A204.1 (cell line): ENCODE results near the gene USP36.
"Not testable (repeated sequence)": the region's sequence is repeated elsewhere in the genome, so short reads cannot be mapped to it uniquely, and the experiment has no call there.

Experiments
- FAIRE-seq: peaks from 2 replicates; lab custom pipeline; 2012; peaks lifted over from hg19 to GRCh38; lab: Jason Lieb, UNC

USP36 gene

GRCh38 chr17:78789663-78790181 lies 50.9 kb downstream of the USP36 start:
- no peak for FAIRE-seq

- no peak for FAIRE-seq
These were observed 51.4 kb downstream of the USP36 start for GRCh38 chr17:78789149-78789662.

- no peak for FAIRE-seq
These were observed 52.2 kb downstream of the USP36 start for GRCh38 chr17:78788451-78788850.

- no peak for FAIRE-seq
These were observed 53.2 kb downstream of the USP36 start for GRCh38 chr17:78787444-78787843.

GRCh38 chr17:78785663-78786057 lies 55.0 kb downstream of the USP36 start:
- FAIRE-seq = no peak

GRCh38 chr17:78785011-78785662 lies 55.5 kb downstream of the USP36 start:
- FAIRE-seq = no peak

GRCh38 chr17:78784352-78784751 lies 56.3 kb downstream of the USP36 start:
- no peak for FAIRE-seq

- FAIRE-seq = no peak
These were observed 56.8 kb downstream of the USP36 start for GRCh38 chr17:78783711-78784324.

GRCh38 chr17:78781893-78782304 lies 58.7 kb downstream of the USP36 start, which contains the start of gene CYTH1:
CYTH1 (minus strand) TSS chr17:78782273; CDS start chr17:78782223, 50 bp downstream.
- FAIRE-seq = no peak

GRCh38 chr17:78781104-78781892 lies 59.3 kb downstream of the USP36 start:
- no peak for FAIRE-seq

- no peak for FAIRE-seq
These were observed 60.3 kb downstream of the USP36 start for GRCh38 chr17:78780335-78780734.

GRCh38 chr17:78779850-78780249 lies 60.8 kb downstream of the USP36 start:
- FAIRE-seq = no peak

- not testable (repeated sequence) for FAIRE-seq
These were observed 61.3 kb downstream of the USP36 start for GRCh38 chr17:78779286-78779651.

GRCh38 chr17:78777881-78778280 lies 62.7 kb downstream of the USP36 start:
- FAIRE-seq = no peak

GRCh38 chr17:78774956-78775571 lies 65.5 kb downstream of the USP36 start:
- FAIRE-seq = no peak

GRCh38 chr17:78774453-78774852 lies 66.2 kb downstream of the USP36 start:
- FAIRE-seq = no peak

GRCh38 chr17:78771758-78772382 lies 68.7 kb downstream of the USP36 start:
- no peak for FAIRE-seq

GRCh38 chr17:78769196-78769773 lies 71.3 kb downstream of the USP36 start:
- no peak for FAIRE-seq

- FAIRE-seq = no peak
These were observed 72.8 kb downstream of the USP36 start for GRCh38 chr17:78767806-78768205.

GRCh38 chr17:78766743-78767294 lies 73.8 kb downstream of the USP36 start:
- no peak for FAIRE-seq

- FAIRE-seq = no peak
These were observed 74.4 kb downstream of the USP36 start for GRCh38 chr17:78766225-78766624.
